CD8-positive, alpha-beta memory T cell (primary cell): ENCODE measurements around the gene MRPS27. TPM values are rescaled to one million over a fixed set of nuclear protein-coding genes. Genes with fewer than 3 reads are reported as not detected.

Source experiments
- CTCF ChIA-PET: fragments of 350-600 bp; sonication (Branson Sonifier 250); formaldehyde crosslinking; loops from one replicate; lab custom pipeline; 2021; ENCODE audit warnings: antibody characterized with exemption; lab: Charles Lee
- POLR2A ChIA-PET: fragments of 350-600 bp; sonication (Branson Sonifier 250); formaldehyde crosslinking; loops from one replicate; lab custom pipeline; 2021; ENCODE audit warnings: antibody characterized with exemption; lab: Charles Lee
- DNase-seq, 5 donors: peaks; one replicate each; pipeline versions ENCODE4 v3.0.0 to v3.0.0-alpha.2; 2020 to 2022; ENCODE audit warnings: mixed read lengths in 1 of 5
- H3K27ac ChIP-seq: one replicate; pipeline ENCODE4 v1.7.0; 2013; ENCODE audit warnings: low read depth, mild to moderate bottlenecking, low read length, moderate library complexity
- H3K27me3 ChIP-seq: 2 replicates; pipeline ENCODE4 v1.7.0; 2013; ENCODE audit warnings: low read length, mild to moderate bottlenecking; ENCODE audit not compliant: insufficient read depth, poor library complexity, severe bottlenecking
- H3K36me3 ChIP-seq: 2 replicates; pipeline ENCODE4 v1.7.0; 2013; ENCODE audit warnings: mild to moderate bottlenecking, low read length, moderate library complexity; ENCODE audit not compliant: insufficient read depth
- H3K4me1 ChIP-seq: 2 replicates; pipeline ENCODE4 v1.7.0; 2013; ENCODE audit warnings: mild to moderate bottlenecking, low read length, moderate library complexity; ENCODE audit not compliant: insufficient read depth
- H3K4me3 ChIP-seq: 2 replicates; pipeline ENCODE4 v1.7.0; 2013; ENCODE audit warnings: mild to moderate bottlenecking, low read length
- H3K9me3 ChIP-seq: 2 replicates; pipeline ENCODE4 v1.7.0; 2013; ENCODE audit warnings: mild to moderate bottlenecking, low read length
- H3K27ac Mint-ChIP-seq, 8 donors: one replicate each; pipeline ENCODE4 v1.8.0; 2020 to 2021; ENCODE audit warnings: mixed read lengths in 8 of 8, mild to moderate bottlenecking in 6 of 8, inconsistent platforms in 3 of 8, moderate library complexity in 3 of 8
- H3K27me3 Mint-ChIP-seq, 2 donors: one replicate each; pipeline ENCODE4 v1.8.0; 2020 to 2021; ENCODE audit warnings: mixed read lengths in 2 of 2, mild to moderate bottlenecking in 1 of 2, moderate library complexity in 1 of 2
- H3K36me3 Mint-ChIP-seq, 3 donors: one replicate each; pipeline ENCODE4 v1.8.0; 2020 to 2021; ENCODE audit warnings: mixed read lengths in 3 of 3, inconsistent platforms in 1 of 3, mild to moderate bottlenecking in 1 of 3
- H3K4me1 Mint-ChIP-seq, 3 donors: one replicate each; pipeline ENCODE4 v1.8.0; 2020 to 2021; ENCODE audit warnings: mixed read lengths in 3 of 3, inconsistent platforms in 1 of 3, mild to moderate bottlenecking in 1 of 3
- H3K4me3 Mint-ChIP-seq, 7 donors: one replicate each; pipeline ENCODE4 v1.8.0; 2020 to 2021; ENCODE audit warnings: mixed read lengths in 7 of 7, mild to moderate bottlenecking in 6 of 7, moderate library complexity in 4 of 7, inconsistent platforms in 2 of 7
- H3K9me3 Mint-ChIP-seq, 5 donors: one replicate each; pipeline ENCODE4 v1.8.0; 2020 to 2022; ENCODE audit warnings: mixed read lengths in 5 of 5, mild to moderate bottlenecking in 3 of 5, moderate library complexity in 2 of 5, inconsistent platforms in 1 of 5
- polyA plus RNA-seq: library from polyadenylated mRNA; unstranded; fragments of 300-500 nt; fragmentation: Illumina TruSeq; gene quantifications from one replicate; pipeline ENCODE4 v1.2.3, GENCODE V29; 2021
- total RNA-seq, 2 experiments: library from RNA; stranded (reverse); gene quantifications; one replicate each; pipeline ENCODE4 v1.2.3, GENCODE V29; 2021

The MRPS27 gene
- total and polyA plus RNA-seq, 3 experiments from 2014 or later = 35.9 to 91.9 (median 86.9) TPM

- POLR2A ChIA-PET = interaction anchor here (0.8 kb wide), 1 partner anchor 85 kb away, joined by 6 read pairs; no protein-coding TSS in a partner anchor
- peaks cover 36% of the 10 kb centered on the region for H3K4me1 ChIP-seq
- Mint-ChIP-seq H3K4me1 (peaks cover 45 to 63% (median 54%) of the 10 kb centered on the region in 3 donors), H3K27ac (peak overlapping the region in 2 of 8 donors; percentile 64 to 84), H3K4me3 (peak overlapping the region in 6 of 7 donors; percentile 4 to 65 (median 26)), H3K36me3 (peaks cover 3 to 31% (median 24%) of the 10 kb centered on the region in 3 donors), H3K9me3 (no peaks in the 10 kb centered on the region), H3K27me3 (peaks cover 0 to 2% of the 10 kb centered on the region in 2 donors)
- DNase-seq = no peak
- H3K9me3 ChIP-seq = no peaks in the 10 kb centered on the region
- H3K36me3 ChIP-seq = no peaks in the 10 kb centered on the region
- H3K27me3 ChIP-seq = no peaks in the 10 kb centered on the region
- H3K27ac ChIP-seq = peak overlapping the region; percentile 58
- no peak overlapping the region for H3K4me3 ChIP-seq
- CTCF ChIA-PET = interaction anchor here (0.7 to 2.2 kb wide), 3 partner anchors 10 to 723 kb away, joined by 3 to 5 read pairs (median 5); partner anchors contain the start of gene FCHO2
These were observed 86.2 kb downstream of the MRPS27 start for GRCh38 chr5:72233835-72234234.

- Histone ChIP-seq H3K27me3 (no peaks in the 10 kb centered on the region), H3K9me3 (no peaks in the 10 kb centered on the region), H3K4me3 (peak overlapping the region; percentile 19), H3K4me1 (peaks cover 36% of the 10 kb centered on the region), H3K36me3 (no peaks in the 10 kb centered on the region), H3K27ac (peak overlapping the region; percentile 39)
- H3K36me3 Mint-ChIP-seq = peaks cover 4 to 32% (median 20%) of the 10 kb centered on the region in 3 donors
- peak overlapping the region in 7 of 8 donors; percentile 12 to 66 (median 28) for H3K27ac Mint-ChIP-seq
- H3K4me3 Mint-ChIP-seq = peak overlapping the region; percentile 3 to 85 (median 66)
- no peaks in the 10 kb centered on the region for H3K9me3 Mint-ChIP-seq
- ChIA-PET CTCF (interaction anchor here (1.3 to 1.5 kb wide), 2 partner anchors 9 to 76 kb away, joined by 3 read pairs; no protein-coding TSS in a partner anchor), POLR2A (no interaction called here)
- peaks cover 45 to 63% (median 54%) of the 10 kb centered on the region in 3 donors for H3K4me1 Mint-ChIP-seq
- H3K27me3 Mint-ChIP-seq = peaks cover 0 to 2% of the 10 kb centered on the region in 2 donors
- no peak for DNase-seq
These were observed 87.2 kb downstream of the MRPS27 start for GRCh38 chr5:72232838-72233237.

- Histone ChIP-seq H3K27ac (peak overlapping the region; percentile 39), H3K4me3 (peak overlapping the region; percentile 19), H3K4me1 (peaks cover 36% of the 10 kb centered on the region), H3K27me3 (no peaks in the 10 kb centered on the region), H3K36me3 (no peaks in the 10 kb centered on the region), H3K9me3 (no peaks in the 10 kb centered on the region)
- Mint-ChIP-seq H3K27me3 (peaks cover 0 to 2% of the 10 kb centered on the region in 2 donors), H3K4me1 (peaks cover 43 to 63% (median 54%) of the 10 kb centered on the region in 3 donors), H3K4me3 (peak overlapping the region; percentile 3 to 85 (median 66)), H3K36me3 (peaks cover 9 to 32% (median 19%) of the 10 kb centered on the region in 3 donors), H3K9me3 (no peaks in the 10 kb centered on the region), H3K27ac (peak overlapping the region in 6 of 8 donors; percentile 12 to 66 (median 27))
- CTCF ChIA-PET = interaction anchor here (1.3 to 1.5 kb wide), 2 partner anchors 8 to 76 kb away, joined by 3 read pairs; no protein-coding TSS in a partner anchor
- DNase-seq = peak in 3 of 5 donors; percentile 36 to 72 (median 50)
- POLR2A ChIA-PET = no interaction called here
These were observed 87.9 kb downstream of the MRPS27 start for GRCh38 chr5:72231991-72232703.

GRCh38 chr5:72228960-72229359 lies 91.1 kb downstream of the MRPS27 start:
- DNase-seq = no peak
- no peak overlapping the region for H3K4me3 Mint-ChIP-seq
- Histone ChIP-seq H3K9me3 (no peaks in the 10 kb centered on the region), H3K36me3 (peaks cover 15% of the 10 kb centered on the region), H3K27ac (no peak overlapping the region), H3K4me3 (no peak overlapping the region), H3K27me3 (no peaks in the 10 kb centered on the region), H3K4me1 (peaks cover 22% of the 10 kb centered on the region)
- no peak overlapping the region for H3K27ac Mint-ChIP-seq
- peaks cover 17 to 37% (median 25%) of the 10 kb centered on the region in 3 donors for H3K4me1 Mint-ChIP-seq
- peaks cover 0 to 2% of the 10 kb centered on the region in 2 donors for H3K27me3 Mint-ChIP-seq
- CTCF ChIA-PET = interaction anchor here (1.2 kb wide), 1 partner anchor 40 kb away, joined by 3 read pairs; no protein-coding TSS in a partner anchor
- POLR2A ChIA-PET = no interaction called here
- H3K9me3 Mint-ChIP-seq = no peaks in the 10 kb centered on the region
- H3K36me3 Mint-ChIP-seq = peaks cover 28 to 58% (median 37%) of the 10 kb centered on the region in 3 donors

- Mint-ChIP-seq H3K9me3 (no peaks in the 10 kb centered on the region), H3K4me3 (no peak overlapping the region), H3K36me3 (peaks cover 31 to 78% (median 48%) of the 10 kb centered on the region in 3 donors), H3K27ac (no peak overlapping the region), H3K4me1 (peaks cover 1 to 17% (median 7%) of the 10 kb centered on the region in 3 donors), H3K27me3 (peaks cover 0 to 4% of the 10 kb centered on the region in 2 donors)
- Histone ChIP-seq H3K27ac (no peak overlapping the region), H3K36me3 (peaks cover 25% of the 10 kb centered on the region), H3K4me3 (no peak overlapping the region), H3K9me3 (no peaks in the 10 kb centered on the region), H3K27me3 (no peaks in the 10 kb centered on the region), H3K4me1 (peaks cover 5% of the 10 kb centered on the region)
- no peak for DNase-seq
- CTCF ChIA-PET = no interaction called here
- POLR2A ChIA-PET = no interaction called here
These were observed 93.1 kb downstream of the MRPS27 start for GRCh38 chr5:72226950-72227349.

- POLR2A ChIA-PET = no interaction called here
- Mint-ChIP-seq H3K4me3 (no peak overlapping the region), H3K27ac (no peak overlapping the region), H3K4me1 (peaks cover 0 to 6% (median 0%) of the 10 kb centered on the region in 3 donors), H3K27me3 (peaks cover 0 to 2% of the 10 kb centered on the region in 2 donors), H3K36me3 (peaks cover 42 to 86% (median 53%) of the 10 kb centered on the region in 3 donors), H3K9me3 (no peaks in the 10 kb centered on the region)
- no peak overlapping the region for H3K4me3 ChIP-seq
- no peaks in the 10 kb centered on the region for H3K27me3 ChIP-seq
- no peak for DNase-seq
- no peaks in the 10 kb centered on the region for H3K9me3 ChIP-seq
- peaks cover 34% of the 10 kb centered on the region for H3K36me3 ChIP-seq
- no peaks in the 10 kb centered on the region for H3K4me1 ChIP-seq
- H3K27ac ChIP-seq = no peak overlapping the region
- CTCF ChIA-PET = no interaction called here
These were observed 94.3 kb downstream of the MRPS27 start for GRCh38 chr5:72225741-72226140.

GRCh38 chr5:72224946-72225463 lies 95.0 kb downstream of the MRPS27 start:
- peaks cover 0 to 2% of the 10 kb centered on the region in 2 donors for H3K27me3 Mint-ChIP-seq
- no peak overlapping the region for H3K4me3 ChIP-seq
- H3K4me1 Mint-ChIP-seq = no peaks in the 10 kb centered on the region
- no peak overlapping the region for H3K4me3 Mint-ChIP-seq
- H3K36me3 ChIP-seq = peaks cover 39% of the 10 kb centered on the region
- ChIA-PET CTCF (no interaction called here), POLR2A (no interaction called here)
- H3K27ac ChIP-seq = no peak overlapping the region
- H3K27me3 ChIP-seq = no peaks in the 10 kb centered on the region
- no peak overlapping the region for H3K27ac Mint-ChIP-seq
- H3K36me3 Mint-ChIP-seq = peaks cover 42 to 88% (median 50%) of the 10 kb centered on the region in 3 donors
- no peaks in the 10 kb centered on the region for H3K9me3 Mint-ChIP-seq
- DNase-seq = no peak
- no peaks in the 10 kb centered on the region for H3K9me3 ChIP-seq
- H3K4me1 ChIP-seq = no peaks in the 10 kb centered on the region
